AG04450 (cell line): ENCODE data around the gene B9D2. TPM values are rescaled to one million over a fixed set of nuclear protein-coding genes. Genes with fewer than 3 reads are reported as not detected.

Experiments
- CTCF ChIA-PET: fragments of 300-600, 350-600 bp; formaldehyde crosslinking; extraction: SDS; loops from one replicate; lab custom pipeline; 2022; ENCODE audit warnings: antibody characterized with exemption, inconsistent platforms; lab: Charles Lee
- POLR2A ChIA-PET: fragments of 350-600 bp; formaldehyde crosslinking; extraction: SDS; loops from one replicate; lab custom pipeline; 2021; ENCODE audit warnings: antibody characterized with exemption, inconsistent platforms; lab: Yijun Ruan, JAX
- DNase-seq: peaks from one replicate; pipeline ENCODE4 v3.0.0-alpha.2; 2011; ENCODE audit warnings: low read depth, low spot score
- H3K27ac ChIP-seq: one replicate; pipeline ENCODE4 v1.5.1; 2012; ENCODE audit warnings: low read depth, low read length, control low read depth
- H3K27me3 ChIP-seq: one replicate; pipeline ENCODE4 v1.6.0; 2012; ENCODE audit warnings: low read length; ENCODE audit not compliant: control insufficient read depth, insufficient read depth
- H3K4me3 ChIP-seq: 2 replicates; pipeline ENCODE4 v1.5.1; 2011; ENCODE audit warnings: mild to moderate bottlenecking, low read depth, low read length, control low read depth
- H3K9me3 ChIP-seq: 2 replicates; pipeline ENCODE4 v1.5.1; 2012; ENCODE audit warnings: low read length; ENCODE audit not compliant: control insufficient read depth, insufficient read depth
- CTCF ChIP-seq: IDR thresholded peaks from 2 replicates; pipeline ENCODE4 v1.5.1; 2011; ENCODE audit warnings: low read depth, low read length, control low read depth, inconsistent platforms
- polyA plus RNA-seq: library from polyadenylated mRNA; depleted of rRNA; stranded (reverse); fragments of >200 nt; gene quantifications from 2 replicates; pipeline ENCODE4 v1.2.3, GENCODE V29; 2011

Gene B9D2
- polyA plus RNA-seq, 1 experiment: 3.9 TPM

DNA sequence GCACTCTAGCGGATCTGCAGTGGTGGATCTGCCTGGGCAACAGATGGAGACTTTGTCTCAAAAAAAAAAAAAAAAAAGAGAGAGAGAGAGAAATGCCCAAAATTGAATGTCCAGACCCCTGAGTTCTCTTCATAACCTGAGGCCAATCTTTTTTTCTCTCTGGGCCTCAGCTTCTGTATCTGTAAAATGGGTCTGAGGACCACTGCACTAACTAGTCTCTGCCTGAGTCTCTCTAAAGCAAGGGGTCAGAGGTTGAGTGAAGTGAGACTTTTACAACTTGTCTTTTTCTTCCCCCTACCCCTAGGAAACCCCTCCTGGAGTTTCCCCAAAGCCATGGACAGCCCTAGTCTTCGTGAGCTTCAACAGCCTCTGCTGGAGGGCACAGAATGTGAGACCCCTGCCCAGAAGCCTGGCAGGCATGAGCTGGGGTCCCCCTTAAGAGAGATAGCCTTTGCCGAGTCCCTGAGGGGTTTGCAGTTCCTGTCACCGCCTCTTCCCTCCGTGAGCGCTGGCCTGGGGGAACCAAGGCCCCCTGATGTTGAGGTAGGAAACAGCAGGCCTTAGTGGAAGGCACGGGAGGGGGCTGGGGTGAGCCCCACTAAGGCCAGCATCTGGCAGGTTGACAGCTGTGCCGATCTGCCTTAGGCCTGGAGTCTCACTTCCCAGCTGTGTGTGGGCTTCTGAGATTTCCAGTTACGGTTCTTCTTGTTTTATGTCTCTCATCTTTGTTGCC is 14.2 kb upstream of the B9D2 start:
- Histone ChIP-seq H3K27me3 (no peaks in the 10 kb centered on the region), H3K9me3 (no peaks in the 10 kb centered on the region), H3K4me3 (no peak overlapping the region), H3K27ac (no peak overlapping the region)
- peak; percentile 35; the same call in 1 of the 2 replicates for TF ChIP-seq CTCF
- ChIA-PET CTCF (no interaction called here), POLR2A (no interaction called here)
- no peak for DNase-seq

DNA sequence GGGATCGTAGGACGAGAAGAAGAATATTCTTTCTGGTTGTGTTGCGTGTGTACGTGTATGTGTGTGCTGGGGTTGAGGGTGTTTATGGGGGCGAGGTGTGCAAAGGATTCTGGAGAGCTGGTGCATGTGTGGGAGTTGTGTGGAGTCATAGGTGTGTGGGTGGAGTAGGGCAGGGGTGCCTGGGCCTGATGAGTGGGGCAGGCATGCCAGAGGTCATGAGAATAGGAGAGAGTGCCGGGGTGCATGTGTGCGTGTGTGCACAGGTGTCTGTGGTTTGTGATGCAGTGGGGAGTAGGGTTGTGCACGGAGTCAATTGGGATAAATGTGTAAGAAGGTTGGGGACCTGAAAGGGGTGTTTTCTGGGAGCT is 13.0 kb upstream of the B9D2 start:
- H3K9me3 ChIP-seq: no peaks in the 10 kb centered on the region
- DNase-seq: no peak
- H3K4me3 ChIP-seq: peak overlapping the region; percentile 67
- ChIA-PET CTCF (no interaction called here), POLR2A (no interaction called here)
- H3K27me3 ChIP-seq: no peaks in the 10 kb centered on the region
- TF ChIP-seq CTCF: no peak
- H3K27ac ChIP-seq: no peak overlapping the region

DNA sequence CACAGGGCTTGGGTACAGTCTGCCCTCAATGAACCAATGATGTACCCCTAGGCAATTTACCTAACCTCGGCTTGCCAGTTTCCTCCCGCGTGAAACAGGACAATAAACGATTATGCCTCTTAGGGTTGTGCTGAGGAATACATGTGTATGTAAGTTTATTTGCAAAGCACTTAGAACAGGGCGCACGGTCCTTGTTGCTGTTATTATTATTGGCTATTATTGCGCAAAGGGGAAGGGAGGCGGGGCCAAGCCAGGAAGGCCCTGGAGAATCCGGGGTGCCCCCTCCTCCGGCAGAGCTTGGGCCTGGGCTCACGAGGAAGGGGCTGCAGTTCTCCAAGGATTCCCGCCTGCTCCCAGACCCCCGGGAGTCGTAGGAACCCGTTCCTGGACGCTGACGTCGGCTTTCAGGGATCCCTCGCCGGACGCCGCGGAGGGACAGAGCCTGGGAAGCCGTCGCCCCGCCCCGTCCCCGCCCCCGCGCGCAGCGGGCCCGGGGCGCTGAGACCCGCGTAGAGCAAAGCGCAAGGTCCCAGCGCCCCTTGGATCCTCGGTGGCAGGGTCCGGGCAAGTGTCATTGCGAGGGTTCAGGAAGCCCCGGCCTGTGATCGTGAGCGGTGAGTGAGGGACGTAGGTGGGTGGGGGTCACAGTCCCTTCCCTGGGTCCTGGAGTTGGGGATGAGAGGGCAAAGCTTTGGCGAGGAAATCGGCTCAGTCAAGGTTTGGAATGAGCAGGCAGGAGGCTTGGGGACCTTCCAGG is 12.5 kb upstream of the B9D2 start, which contains the start of gene TMEM91:
TSS of gene TMEM91 (plus strand) at position 293 of the 757 bp plus-strand sequence. CDS start 1,777 bp downstream, outside the sequence.
- POLR2A ChIA-PET: interaction anchor here (0.6 kb wide), 1 partner anchor 25 kb away, joined by 6 read pairs; no protein-coding TSS in a partner anchor
- CTCF ChIA-PET: interaction anchor here (0.8 kb wide), 1 partner anchor 10 kb away, joined by 4 read pairs; no protein-coding TSS in a partner anchor

DNA sequence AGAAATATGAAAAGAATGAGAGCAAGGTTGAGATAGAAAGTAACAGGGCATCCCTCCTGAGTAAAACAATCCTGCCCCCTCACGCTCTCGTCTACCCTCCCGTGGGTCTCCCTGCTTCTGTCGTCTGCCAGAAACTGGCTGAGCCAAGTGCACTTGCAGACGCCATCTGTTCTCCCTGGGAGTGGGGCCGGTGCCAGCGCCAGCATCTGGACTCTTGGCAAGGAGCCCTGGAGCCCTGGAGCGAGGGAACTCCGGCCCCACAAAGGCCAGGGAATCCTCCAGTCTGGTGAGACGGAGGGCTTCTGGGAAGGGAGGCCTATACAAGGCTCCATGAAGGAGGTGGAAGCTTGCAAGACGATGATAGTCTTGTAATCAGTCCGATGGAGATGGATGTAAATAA is 10.0 kb upstream of the B9D2 start:
- ChIA-PET CTCF (interaction anchor here (1.4 kb wide), 1 partner anchor 21 kb away, joined by 3 read pairs; no protein-coding TSS in a partner anchor), POLR2A (interaction anchor here (0.6 kb wide), 2 partner anchors 50 to 728 kb away, joined by 3 to 4 read pairs; no protein-coding TSS in a partner anchor)

More for the DNA sequence above, 12.5 kb upstream of the B9D2 start, which contains the start of gene TMEM91:
- Histone ChIP-seq H3K27ac (no peak within 1 kb of the TSS), H3K27me3 (no peaks in the 10 kb centered on the region), H3K9me3 (no peaks in the 10 kb centered on the region), H3K4me3 (peak within 1 kb of the TSS; percentile 67)
- DNase-seq: no peak
- no peak for TF ChIP-seq CTCF

More for the DNA sequence above, 10.0 kb upstream of the B9D2 start:
- peak; percentile 89 for DNase-seq
- no peaks in the 10 kb centered on the region for H3K27me3 ChIP-seq
- no peaks in the 10 kb centered on the region for H3K9me3 ChIP-seq
- peak overlapping the region; percentile 47 for H3K27ac ChIP-seq
- no peak overlapping the region for H3K4me3 ChIP-seq
- no peak for TF ChIP-seq CTCF
